Activated B cell treated with CpG ODN at 0.5 μM for 24 hours (primary cell): ENCODE results near the gene SMCHD1. TPM values are rescaled to one million over a fixed set of nuclear protein-coding genes. Genes with fewer than 3 reads are reported as not detected.

Experiments
- ATAC-seq: fragments of 200-7000 bp; cut with Tn5 transposase; one replicate; pipeline ENCODE4 v1.10.0; 2021; ENCODE audit warnings: low read depth, mild to moderate bottlenecking, moderate library complexity
- CTCF ChIA-PET: fragments of 350-600 bp; sonication (Branson Sonifier 250); formaldehyde crosslinking; loops from one replicate; lab custom pipeline; 2021; ENCODE audit warnings: antibody characterized with exemption; lab: Charles Lee
- POLR2A ChIA-PET: fragments of 350-600 bp; sonication (Branson Sonifier 250); formaldehyde crosslinking; loops from one replicate; lab custom pipeline; 2021; ENCODE audit warnings: antibody characterized with exemption; lab: Charles Lee
- DNase-seq: peaks from one replicate; pipeline ENCODE4 v3.0.0; 2022
- H3K27ac Mint-ChIP-seq: one replicate; pipeline ENCODE4 v1.8.0; 2020; ENCODE audit warnings: mixed read lengths
- H3K27me3 Mint-ChIP-seq: one replicate; pipeline ENCODE4 v1.8.0; 2021; ENCODE audit warnings: mixed read lengths
- H3K36me3 Mint-ChIP-seq: one replicate; pipeline ENCODE4 v1.8.0; 2021; ENCODE audit warnings: low read depth, mixed read lengths
- H3K4me1 Mint-ChIP-seq: one replicate; pipeline ENCODE4 v1.8.0; 2021; ENCODE audit warnings: mixed read lengths
- H3K4me3 Mint-ChIP-seq: one replicate; pipeline ENCODE4 v1.8.0; 2020; ENCODE audit warnings: mild to moderate bottlenecking, mixed read lengths
- H3K9me3 Mint-ChIP-seq: one replicate; pipeline ENCODE4 v1.8.0; 2020; ENCODE audit warnings: mixed read lengths
- CTCF ChIP-seq: fragments of 200-600 bp; IDR thresholded peaks from one replicate; pipeline ENCODE4 v1.8.0; 2022; ENCODE audit warnings: antibody characterized with exemption, mild to moderate bottlenecking
- intact Hi-C: fragments of 100-400 bp; cut with micrococcal nuclease; formaldehyde crosslinking; loops from one replicate; pipeline ENCODE4 v1.15.1; 2024
- total RNA-seq: library from RNA; stranded (reverse); gene quantifications from 2 replicates; pipeline ENCODE4 v1.2.3, GENCODE V29; 2022

SMCHD1 gene
- total RNA-seq, 1 donor from 2014 or later, result 144 TPM

GRCh38 chr18:2681993-2682603 is 26.6 kb downstream of the SMCHD1 start:
- DNase-seq (no peak), ATAC-seq (no peak)
- Mint-ChIP-seq H3K9me3 (peaks cover 11% of the 10 kb centered on the region), H3K36me3 (peaks cover 80% of the 10 kb centered on the region), H3K27ac (no peak overlapping the region), H3K4me1 (peaks cover 45% of the 10 kb centered on the region), H3K4me3 (no peak overlapping the region), H3K27me3 (no peaks in the 10 kb centered on the region)
- intact Hi-C loops, result no loop called here
- no peak for TF ChIP-seq CTCF
- ChIA-PET POLR2A (interaction anchor here (1.1 to 1.2 kb wide), 2 partner anchors 26 to 56 kb away, joined by 5 to 7 read pairs; no protein-coding TSS in a partner anchor), CTCF (no interaction called here)

DNA sequence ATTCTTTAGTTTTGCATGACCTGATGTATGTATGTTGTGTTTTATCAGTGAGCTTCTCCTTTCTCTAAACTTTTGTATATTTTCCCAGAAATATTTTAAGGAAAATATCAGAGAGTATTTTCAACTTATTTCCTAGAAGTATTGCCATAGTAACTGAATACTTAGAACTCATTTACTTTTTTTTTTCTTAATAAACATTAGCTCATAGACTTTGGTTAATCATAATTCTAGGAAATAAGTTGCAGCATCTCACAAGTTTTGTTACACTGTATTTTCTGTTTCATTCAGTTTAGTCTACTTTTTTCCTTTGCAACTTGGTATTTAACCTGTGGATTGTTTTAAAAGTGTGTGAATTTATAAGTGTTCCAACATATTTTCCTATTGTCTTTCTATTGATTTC is 27.5 kb downstream of the SMCHD1 start:
- peaks cover 55% of the 10 kb centered on the region for H3K4me1 Mint-ChIP-seq
- intact Hi-C loops, result no loop called here
- no peak overlapping the region for H3K4me3 Mint-ChIP-seq
- ATAC-seq (no peak), DNase-seq (no peak)
- H3K27ac Mint-ChIP-seq, result peak overlapping the region; percentile 67
- no peaks in the 10 kb centered on the region for H3K27me3 Mint-ChIP-seq
- CTCF ChIA-PET, result no interaction called here
- TF ChIP-seq CTCF, result no peak
- H3K9me3 Mint-ChIP-seq, result peaks cover 16% of the 10 kb centered on the region
- peaks cover 81% of the 10 kb centered on the region for H3K36me3 Mint-ChIP-seq
- POLR2A ChIA-PET, result interaction anchor here (0.6 to 1.2 kb wide), 2 partner anchors 112 to 166 kb away, joined by 3 read pairs; no protein-coding TSS in a partner anchor

- Mint-ChIP-seq H3K27ac (peak overlapping the region; percentile 83), H3K4me1 (peaks cover 58% of the 10 kb centered on the region), H3K9me3 (peaks cover 16% of the 10 kb centered on the region), H3K27me3 (no peaks in the 10 kb centered on the region), H3K36me3 (peaks cover 79% of the 10 kb centered on the region), H3K4me3 (peak overlapping the region; percentile 63)
- no peak for TF ChIP-seq CTCF
- CTCF ChIA-PET, result no interaction called here
- DNase-seq (no peak), ATAC-seq (no peak)
- POLR2A ChIA-PET, result no interaction called here
- intact Hi-C loops, result loop anchor here (2.0 kb wide), 1 partner anchor 46 kb away; no protein-coding TSS in a partner anchor
Measured at GRCh38 chr18:2686349-2686968, 30.9 kb downstream of the SMCHD1 start.

- Mint-ChIP-seq H3K4me1 (peaks cover 52% of the 10 kb centered on the region), H3K9me3 (peaks cover 16% of the 10 kb centered on the region), H3K27me3 (no peaks in the 10 kb centered on the region), H3K36me3 (peaks cover 79% of the 10 kb centered on the region), H3K27ac (peak overlapping the region; percentile 88), H3K4me3 (peak overlapping the region; percentile 69)
- ChIA-PET CTCF (interaction anchor here (1.7 kb wide), 1 partner anchor 32 kb away, joined by 5 read pairs; the partner anchor contains the start of gene SMCHD1), POLR2A (interaction anchor here (1.0 to 2.3 kb wide), 4 partner anchors 29 to 117 kb away, joined by 3 to 13 read pairs (median 8); partner anchors contain the start of genes METTL4 and NDC80)
- peak; percentile 42 for ATAC-seq
- intact Hi-C loops, result loop anchor here (1.0 to 2.0 kb wide), 3 partner anchors 29 to 116 kb away; partner anchors contain the start of genes METTL4 and NDC80
- TF ChIP-seq CTCF, result no peak
- DNase-seq, result no peak
Measured at GRCh38 chr18:2687390-2688001, 32.0 kb downstream of the SMCHD1 start.

GRCh38 chr18:2692508-2692907 is 37.0 kb downstream of the SMCHD1 start:
- ATAC-seq, result no peak
- intact Hi-C loops, result no loop called here
- TF ChIP-seq CTCF, result no peak
- ChIA-PET POLR2A (no interaction called here), CTCF (no interaction called here)
- Mint-ChIP-seq H3K4me3 (no peak overlapping the region), H3K27ac (no peak overlapping the region), H3K9me3 (peaks cover 3% of the 10 kb centered on the region), H3K27me3 (no peaks in the 10 kb centered on the region), H3K4me1 (peaks cover 21% of the 10 kb centered on the region), H3K36me3 (peaks cover 75% of the 10 kb centered on the region)
- no peak for DNase-seq
